Measurements from ENCODE around the gene NLRP11.

- TF ChIP-seq GATA2 (IDR thresholded peaks at IDR 0.05; ENCODE audit: low read depth, low read length): no peak
- no peak for TF ChIP-seq GATA3 (IDR thresholded peaks at IDR 0.05; ENCODE audit: low read depth, low read length)
Observed at GRCh38 chr19:55795021-55795420, 36.8 kb downstream of the NLRP11 start.

Measured in SH-SY5Y (cell line).